Measurements from ENCODE around the gene GHR. TPM values are rescaled to one million over a fixed set of nuclear protein-coding genes. Genes with fewer than 3 reads are reported as not detected.

Gene GHR
- total and polyA plus RNA-seq, 2 of the 8 experiments (the other 6 are each of a cell fraction or from before 2014, with no cell fraction given), result 0.15 to 0.19 TPM

DNA sequence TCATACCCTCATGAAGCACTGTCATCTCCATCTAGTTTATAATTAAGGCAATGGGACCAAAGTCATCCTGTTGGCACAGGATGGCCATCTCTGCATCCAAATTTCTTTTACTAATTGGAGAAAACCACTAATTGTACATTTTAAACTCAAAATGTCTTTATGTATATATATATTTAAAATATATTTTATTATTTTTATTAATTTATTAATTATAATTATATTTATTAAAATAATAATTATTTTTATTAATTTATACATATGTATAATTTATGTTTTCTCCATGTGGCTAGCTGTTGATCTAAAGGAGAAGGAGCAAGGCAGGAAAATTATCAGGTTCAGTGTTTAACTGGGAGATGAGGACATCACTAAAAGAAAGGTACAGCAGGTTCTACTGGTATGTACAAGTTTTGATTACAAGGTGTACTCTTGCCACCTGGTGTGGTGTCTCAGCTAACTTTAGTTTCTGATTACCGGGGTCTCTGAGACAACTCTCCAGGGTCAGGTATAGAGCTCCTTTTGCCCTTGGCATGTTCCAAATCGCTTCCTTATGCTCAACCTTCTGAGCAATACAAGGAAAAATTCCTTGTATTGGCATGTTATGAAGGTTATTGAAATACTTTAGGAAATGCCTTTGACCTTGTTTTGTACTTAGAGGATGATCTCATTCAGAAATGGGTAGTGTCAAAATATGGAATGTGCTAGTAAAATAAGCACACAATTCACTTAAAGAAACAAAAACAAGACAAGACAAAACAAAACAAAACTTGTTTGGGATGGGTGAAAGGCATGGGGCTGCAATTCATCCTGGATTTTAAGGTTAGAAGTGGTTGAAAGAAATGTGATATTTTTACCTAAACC lies 79.6 kb downstream of the GHR start (continued):
- TF ChIP-seq TCF12 (IDR thresholded peaks at IDR 0.05; ENCODE audit: low read depth, low read length) (no peak), CHD1 (IDR thresholded peaks at IDR 0.05; ENCODE audit: low read depth, low read length) (no peak)

All from H1 (cell line).